Measurements from ENCODE around the gene DNLZ.

Gene DNLZ

GRCh38 chr9:136343121-136343883 lies 20.2 kb downstream of the DNLZ start:
- DNase-seq (ENCODE audit: low read depth in 2 of 2) = no peak

DNA sequence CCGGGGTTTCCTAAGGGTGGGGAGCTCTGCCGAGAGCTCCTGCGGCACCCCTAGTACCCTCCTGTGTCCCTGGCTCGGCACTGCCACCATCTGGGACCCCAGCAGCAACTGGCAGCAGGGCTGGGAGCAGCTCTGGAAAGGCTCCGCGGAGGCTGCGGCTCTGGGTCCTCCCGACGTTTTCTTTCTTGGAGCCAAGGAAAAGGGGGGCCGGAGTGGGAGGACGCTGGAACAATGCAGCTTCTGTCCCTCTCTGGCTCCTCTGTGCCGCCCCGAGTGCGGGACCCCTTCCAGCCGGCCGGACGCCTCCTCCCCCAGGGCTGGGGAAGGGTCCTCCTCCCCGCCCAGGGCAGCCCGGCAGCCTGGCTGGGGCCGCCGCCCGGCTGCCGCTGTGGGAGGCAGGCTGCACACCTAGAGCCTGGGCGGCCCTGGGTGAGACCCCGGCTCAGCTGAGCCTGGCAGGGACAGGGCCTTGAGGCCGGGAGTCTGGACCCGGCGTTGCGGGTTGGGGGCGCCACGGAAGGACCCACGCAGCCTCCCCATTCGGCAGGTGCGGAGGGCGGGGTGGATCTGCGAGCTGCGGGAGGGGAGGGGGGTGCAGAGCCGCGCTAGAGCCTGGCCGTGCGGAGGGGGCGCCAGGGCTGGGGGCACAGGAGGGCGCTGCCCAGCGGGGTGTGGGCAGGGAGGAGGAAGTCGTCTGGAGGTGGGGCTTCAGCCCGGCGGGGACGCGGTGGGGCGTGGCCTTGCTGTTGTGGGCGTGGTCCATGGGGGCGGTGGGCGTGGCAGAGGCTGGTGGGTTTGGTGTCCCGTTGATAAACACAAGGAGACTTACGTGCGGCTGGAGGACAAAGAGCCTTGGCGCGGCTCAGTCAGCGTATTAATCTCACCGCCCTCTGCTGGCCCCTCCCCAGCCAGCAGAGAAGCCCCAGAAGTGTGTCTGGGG lies 21.1 kb downstream of the DNLZ start:
- DNase-seq (ENCODE audit: low read depth in 2 of 2) = peak; percentile 48 to 59

- DNase-seq (ENCODE audit: low read depth in 2 of 2) = no peak
These were observed 21.8 kb downstream of the DNLZ start for GRCh38 chr9:136341769-136342168.

- no peak for DNase-seq (ENCODE audit: low read depth in 2 of 2)
These were observed 22.4 kb downstream of the DNLZ start for GRCh38 chr9:136341042-136341655.

DNA sequence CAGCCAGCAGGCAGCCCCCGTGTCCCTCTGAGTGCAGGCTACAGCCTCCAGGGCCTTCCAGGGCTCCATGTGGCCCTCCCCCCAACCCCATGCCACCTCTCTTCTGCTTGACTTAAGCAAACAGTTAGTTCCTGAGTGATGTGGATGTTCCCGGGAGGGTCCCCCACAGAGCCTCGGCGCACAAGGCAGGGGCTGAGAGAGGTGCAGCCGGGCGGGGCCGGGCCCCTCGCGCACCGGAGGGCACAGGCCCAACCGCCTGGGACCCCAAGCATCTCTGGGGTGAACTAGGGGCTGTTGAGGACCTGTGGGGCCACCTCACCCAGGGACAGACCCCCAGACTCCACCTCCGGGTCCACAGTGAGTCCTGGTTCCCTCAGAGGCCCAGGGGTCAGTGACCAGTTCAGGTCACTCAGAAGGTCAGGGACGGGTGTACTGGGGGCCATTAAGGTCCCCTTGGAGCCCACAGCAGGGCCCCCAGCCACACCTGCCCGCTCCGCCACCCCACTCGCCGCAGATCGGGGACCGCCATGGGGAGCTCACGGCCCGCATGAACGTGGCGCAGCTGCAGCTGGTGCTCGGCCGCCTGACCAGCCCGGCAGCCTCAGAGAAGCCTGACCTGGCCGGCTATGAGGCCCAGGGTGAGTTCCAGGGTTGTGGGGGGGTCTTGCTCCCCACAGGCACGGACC lies 23.0 kb downstream of the DNLZ start:
- DNase-seq (ENCODE audit: low read depth in 2 of 2) = no peak

- DNase-seq (ENCODE audit: low read depth in 2 of 2) = no peak
These were observed 23.6 kb downstream of the DNLZ start for GRCh38 chr9:136339958-136340310.

GRCh38 chr9:136339173-136339957 lies 24.2 kb downstream of the DNLZ start:
- peak in 1 of 2 donors; percentile 24 for DNase-seq (ENCODE audit: low read depth in 2 of 2)

DNA sequence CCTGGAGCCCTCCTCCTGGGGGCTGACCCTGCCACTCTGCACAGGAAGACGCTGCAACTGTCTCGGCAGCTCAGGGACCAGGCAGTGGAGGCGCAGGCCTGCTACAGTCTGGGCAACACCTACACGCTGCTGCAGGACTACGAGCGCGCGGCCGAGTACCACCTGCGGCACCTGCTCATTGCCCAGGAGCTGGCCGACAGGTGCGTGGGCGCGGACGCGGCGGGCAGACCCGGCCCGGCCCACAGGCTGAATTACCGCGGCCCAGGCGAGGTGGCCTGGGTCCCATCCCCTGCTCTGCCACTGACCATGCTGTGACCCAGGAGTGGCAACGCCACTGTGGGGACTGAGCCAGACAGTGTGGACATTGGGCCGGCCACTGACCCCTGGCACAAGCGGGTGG lies 25.0 kb downstream of the DNLZ start:
- DNase-seq (ENCODE audit: low read depth in 2 of 2) = no peak

DNA sequence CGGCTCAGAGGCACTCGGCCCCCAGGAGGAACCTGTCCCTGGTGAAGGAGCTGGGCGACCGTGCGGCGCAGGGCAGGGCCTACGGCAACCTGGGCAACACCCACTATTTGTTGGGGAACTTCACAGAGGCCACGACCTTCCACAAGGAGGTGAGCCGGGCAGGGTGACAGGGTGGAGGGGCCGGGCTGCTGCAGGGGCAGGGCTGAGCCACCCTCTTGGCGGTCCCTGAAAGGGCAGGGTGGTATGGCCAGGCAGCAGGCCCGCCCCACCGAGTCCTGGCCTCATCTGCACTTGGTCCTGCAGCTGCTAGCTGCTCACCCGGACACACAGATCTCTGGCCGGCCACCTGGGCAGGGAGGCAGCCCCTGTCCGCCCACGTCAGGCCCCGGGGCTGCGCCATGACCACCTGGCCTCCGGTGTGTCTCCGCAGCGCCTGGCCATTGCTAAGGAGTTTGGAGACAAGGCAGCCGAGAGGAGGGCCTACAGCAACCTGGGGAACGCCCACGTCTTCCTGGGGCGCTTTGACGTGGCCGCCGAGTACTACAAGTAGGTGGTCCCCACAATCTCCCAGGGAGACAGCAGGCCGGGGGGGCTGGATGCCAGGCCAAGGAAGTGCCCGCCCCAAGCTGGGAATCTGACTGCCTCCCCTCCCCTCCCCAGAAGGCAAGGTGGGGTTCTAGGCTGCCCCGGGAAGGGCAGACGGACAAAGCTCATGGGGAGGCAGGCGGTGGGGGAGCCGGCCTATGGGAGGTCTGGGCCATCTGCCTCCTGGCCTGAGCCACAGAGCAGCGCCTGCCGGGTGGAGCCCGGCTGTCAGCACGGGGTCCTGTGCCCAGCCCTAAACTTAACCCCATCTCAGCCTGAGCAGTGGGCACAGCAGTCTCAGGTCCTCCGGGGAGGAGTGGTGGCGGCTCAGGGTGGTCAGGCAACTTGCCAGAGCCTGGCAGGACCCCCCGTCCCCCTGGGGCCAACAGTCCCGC lies 25.8 kb downstream of the DNLZ start:
- DNase-seq (ENCODE audit: low read depth in 2 of 2) = no peak

DNA sequence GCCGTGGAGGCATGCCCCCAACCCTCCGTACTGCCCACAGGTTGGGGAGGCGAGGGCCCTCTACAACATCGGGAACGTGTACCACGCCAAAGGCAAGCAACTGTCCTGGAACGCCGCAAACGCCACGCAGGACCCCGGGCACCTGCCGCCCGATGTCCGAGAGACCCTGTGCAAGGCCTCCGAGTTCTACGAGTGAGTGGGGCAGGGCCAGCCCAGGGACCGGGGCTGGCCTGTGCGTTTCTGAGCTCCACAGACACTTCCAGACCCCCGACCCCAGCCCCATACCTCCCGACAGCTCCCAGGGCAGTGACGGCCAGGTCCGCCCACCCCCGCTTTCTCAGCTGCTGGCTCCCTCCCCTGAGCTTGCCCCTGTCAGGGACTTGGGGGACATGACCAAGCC lies 26.7 kb downstream of the DNLZ start:
- DNase-seq (ENCODE audit: low read depth in 2 of 2) = no peak

GRCh38 chr9:136336156-136336870 lies 27.2 kb downstream of the DNLZ start:
- DNase-seq (ENCODE audit: low read depth in 2 of 2) = no peak

DNA sequence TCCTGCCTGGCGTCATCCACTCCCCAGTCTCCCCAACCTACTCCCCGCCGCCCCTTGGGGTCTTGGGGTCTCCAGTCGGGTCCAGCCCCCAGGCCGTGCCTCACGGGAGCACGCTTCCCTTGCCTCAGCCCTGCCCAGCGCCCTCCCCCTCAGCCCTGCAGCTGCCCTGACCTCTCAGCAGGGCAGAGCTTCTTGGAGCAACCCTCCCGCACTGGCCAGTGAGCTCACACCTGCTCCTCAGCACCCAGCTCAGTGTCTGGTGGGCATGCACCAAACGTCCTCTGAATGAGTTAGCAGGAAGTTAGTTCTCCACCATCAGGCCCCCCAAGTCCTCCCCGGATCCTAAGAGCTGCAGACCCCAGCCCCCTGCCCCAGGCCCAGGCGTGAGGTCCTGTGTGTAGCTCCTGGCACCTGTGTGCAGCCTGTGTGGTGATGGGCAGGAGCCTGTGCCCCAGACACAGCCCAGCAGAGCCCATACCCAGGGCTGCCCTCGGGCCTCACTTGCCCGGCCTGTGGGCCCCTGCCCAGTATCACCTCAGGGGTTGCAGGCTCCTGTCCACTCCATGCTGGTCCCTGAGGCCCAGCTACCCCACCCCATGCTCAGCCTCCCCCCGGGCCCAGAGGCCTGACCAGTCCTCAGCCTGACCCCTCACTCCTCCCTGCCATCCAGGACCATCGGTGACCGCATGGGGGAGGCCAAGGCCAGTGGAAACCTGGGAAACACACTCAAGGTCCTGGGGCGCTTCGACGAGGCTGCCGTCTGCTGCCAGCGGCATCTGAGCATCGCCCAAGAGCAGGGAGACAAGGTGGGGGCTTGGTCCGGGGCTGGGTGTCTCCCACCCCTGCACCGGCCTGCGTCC lies 28.0 kb downstream of the DNLZ start:
- no peak for DNase-seq (ENCODE audit: low read depth in 2 of 2)

DNA sequence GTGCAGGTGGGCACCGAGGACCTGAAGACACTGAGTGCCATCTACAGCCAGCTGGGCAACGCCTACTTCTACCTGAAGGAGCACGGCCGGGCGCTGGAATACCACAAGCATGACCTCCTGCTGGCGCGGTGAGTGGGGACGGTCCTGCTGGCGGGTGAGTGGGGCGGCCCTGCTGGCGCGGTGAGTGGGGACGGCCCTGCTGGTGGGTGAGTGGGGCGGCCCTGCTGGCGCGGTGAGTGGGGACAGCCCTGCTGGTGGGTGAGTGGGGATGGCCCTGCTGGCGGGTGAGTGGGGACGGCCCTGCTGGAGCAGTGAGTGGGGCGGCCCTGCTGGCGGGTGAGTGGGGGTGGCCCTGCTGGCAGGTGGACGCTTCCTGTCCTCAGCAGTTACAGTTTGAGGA lies 29.0 kb downstream of the DNLZ start:
- no peak for DNase-seq (ENCODE audit: low read depth in 2 of 2)

GRCh38 chr9:136333486-136333885 lies 30.1 kb downstream of the DNLZ start:
- DNase-seq (ENCODE audit: low read depth in 2 of 2) = no peak

GRCh38 chr9:136333045-136333444 lies 30.5 kb downstream of the DNLZ start:
- DNase-seq (ENCODE audit: low read depth in 2 of 2) = no peak

DNA sequence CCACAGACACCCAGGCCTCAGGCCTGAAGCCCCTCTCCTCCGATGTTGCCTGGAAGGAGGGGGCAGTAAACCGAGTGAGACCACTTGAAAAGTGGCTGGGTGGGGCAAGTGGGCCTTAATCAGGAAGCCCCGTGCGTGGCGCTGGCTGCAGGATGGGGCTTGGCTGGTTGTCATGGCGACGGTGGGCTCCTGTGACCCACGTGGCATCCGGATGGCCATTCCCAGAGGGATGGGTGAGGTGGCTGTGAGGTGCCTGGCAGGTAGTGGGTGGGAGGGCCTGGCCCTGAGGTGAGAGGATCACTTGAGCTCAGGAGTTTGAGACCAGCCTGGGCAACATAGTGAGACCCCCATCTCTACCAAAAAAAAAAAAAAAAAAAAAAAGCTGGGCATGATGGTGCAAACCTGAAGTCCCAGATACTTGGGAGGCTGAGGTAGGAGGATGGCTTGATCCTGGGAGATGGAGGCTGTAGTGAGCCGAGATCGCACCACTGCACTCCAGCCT lies 31.0 kb downstream of the DNLZ start:
- DNase-seq (ENCODE audit: low read depth in 2 of 2) = no peak

- DNase-seq (ENCODE audit: low read depth in 2 of 2) = no peak
These were observed 31.7 kb downstream of the DNLZ start for GRCh38 chr9:136331556-136332481.
